GOT3 (cell line): Measurements from ENCODE around the gene OR10A6.

Experiments
- DNase-seq: peaks from one replicate; lab custom pipeline; 2025; ENCODE audit warnings: mixed read lengths; lab: John Stamatoyannopoulos, UW

Gene OR10A6

DNA sequence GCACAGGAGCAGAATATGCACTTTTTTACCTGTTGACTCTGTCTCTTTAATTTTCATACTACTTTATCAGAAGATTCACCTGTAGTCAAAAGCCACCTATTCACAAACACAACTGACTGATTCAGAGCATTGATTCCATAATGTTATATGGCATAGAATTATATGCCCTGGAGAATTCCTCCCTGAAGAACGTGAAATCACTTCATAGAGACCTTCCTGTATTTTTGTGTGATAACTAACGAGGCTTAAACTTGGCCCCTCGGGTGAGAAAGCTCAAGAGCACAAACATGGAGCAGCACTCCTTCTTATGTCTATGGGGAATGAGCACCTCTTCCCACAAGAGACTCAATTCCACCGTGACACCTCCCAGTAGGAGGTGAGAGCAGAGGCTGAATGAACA, at the start of gene OR10A6:
OR10A6 (minus strand) TSS at position 101 of the 400 bp plus-strand sequence. CDS start 2,606 bp downstream, outside the sequence.
- DNase-seq, result no peak

GRCh38 chr11:7977232-7977917, 46.3 kb upstream of the OR10A6 start:
- DNase-seq, result no peak

- DNase-seq, result no peak
These were observed 43.6 kb upstream of the OR10A6 start for GRCh38 chr11:7974668-7975067.

GRCh38 chr11:7973011-7973410, 41.9 kb upstream of the OR10A6 start:
- DNase-seq, result no peak

- DNase-seq, result no peak
These were observed 40.8 kb upstream of the OR10A6 start for GRCh38 chr11:7971846-7972245.

- DNase-seq, result no peak
These were observed 38.9 kb upstream of the OR10A6 start for GRCh38 chr11:7969756-7970646.

DNA sequence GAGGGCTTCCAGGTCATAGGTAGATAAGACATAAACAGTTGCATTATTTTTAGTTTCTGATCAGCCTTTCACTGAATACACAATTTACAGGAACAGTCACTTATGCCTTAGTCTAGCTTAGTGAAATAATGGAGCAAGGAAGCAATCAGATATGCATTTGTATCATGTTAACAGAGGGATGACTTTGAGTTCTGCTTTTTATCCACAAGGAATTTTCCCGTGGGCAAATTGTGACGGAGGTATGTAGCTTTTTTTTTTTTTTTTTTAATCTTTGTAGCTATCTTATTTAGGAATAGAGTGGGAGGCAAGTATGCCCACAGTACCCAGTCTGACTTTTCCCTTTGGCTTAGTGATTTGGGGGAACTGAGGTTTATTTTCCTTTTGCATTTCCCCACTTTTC, 37.6 kb upstream of the OR10A6 start:
- DNase-seq, result no peak

DNA sequence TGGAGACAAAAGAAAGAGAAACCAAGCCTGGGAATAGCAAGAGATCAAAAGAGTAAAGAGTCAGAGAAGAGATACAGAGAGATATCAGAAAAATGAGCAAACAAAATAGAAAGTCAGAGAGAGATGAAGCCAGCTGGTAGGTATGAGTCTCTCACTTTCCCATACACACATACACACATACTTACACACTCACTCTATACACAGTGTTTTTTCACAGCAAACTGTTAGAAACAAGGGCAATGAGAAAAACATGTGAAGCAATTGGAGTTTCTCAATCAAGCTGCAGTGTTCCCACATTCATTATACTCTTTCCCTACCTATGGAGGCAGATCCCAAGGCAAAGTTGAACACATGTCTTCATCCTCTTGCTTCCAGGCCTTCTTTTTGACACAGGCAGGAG, 36.8 kb upstream of the OR10A6 start:
- no peak for DNase-seq

DNA sequence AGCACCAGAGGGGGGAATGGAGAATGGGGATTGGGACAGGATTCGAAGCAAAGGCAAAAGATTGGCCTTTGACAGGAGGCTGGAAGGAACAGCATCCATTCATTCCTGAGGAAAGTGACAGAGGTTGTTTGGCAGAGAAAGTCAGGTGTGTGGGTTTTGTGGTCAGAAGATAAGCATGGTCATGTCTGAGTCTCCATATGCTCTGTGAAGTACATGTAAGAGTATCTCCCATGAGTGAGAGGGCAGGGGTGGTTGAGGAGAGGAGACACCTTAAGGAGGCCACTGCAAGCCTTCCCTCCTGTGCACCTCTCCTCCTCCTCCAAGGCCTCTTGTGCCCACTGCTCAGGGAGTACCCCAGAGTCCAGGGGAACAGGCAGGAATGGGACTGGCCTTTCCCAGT, 36.0 kb upstream of the OR10A6 start:
- DNase-seq, result no peak

GRCh38 chr11:7965386-7965785, 34.3 kb upstream of the OR10A6 start, which contains the start of gene NLRP10:
NLRP10 (minus strand) TSS chr11:7965447; CDS start chr11:7963495, 1,952 bp downstream.
- no peak for DNase-seq

- DNase-seq, result no peak
These were observed 33.8 kb upstream of the OR10A6 start for GRCh38 chr11:7964873-7965272.

DNA sequence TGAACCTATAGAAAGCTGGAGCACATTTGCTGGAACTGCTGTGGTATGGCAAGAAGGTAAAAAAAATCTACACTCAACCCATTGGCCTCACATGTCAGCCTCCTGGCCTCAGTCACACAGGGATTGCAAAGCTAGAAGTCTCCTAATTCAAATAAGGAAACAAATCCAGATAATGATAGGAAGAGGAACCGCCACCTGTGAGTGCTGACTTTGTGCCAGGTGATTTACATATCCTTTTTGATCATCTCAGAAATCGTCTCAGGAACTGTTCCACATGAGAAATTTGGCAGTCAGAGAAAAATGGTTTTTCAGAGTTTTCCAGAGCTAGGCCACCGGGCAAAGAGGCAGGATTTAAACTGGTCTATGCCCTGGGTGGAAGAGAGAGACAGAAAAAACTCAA, 33.2 kb upstream of the OR10A6 start:
- no peak for DNase-seq

DNA sequence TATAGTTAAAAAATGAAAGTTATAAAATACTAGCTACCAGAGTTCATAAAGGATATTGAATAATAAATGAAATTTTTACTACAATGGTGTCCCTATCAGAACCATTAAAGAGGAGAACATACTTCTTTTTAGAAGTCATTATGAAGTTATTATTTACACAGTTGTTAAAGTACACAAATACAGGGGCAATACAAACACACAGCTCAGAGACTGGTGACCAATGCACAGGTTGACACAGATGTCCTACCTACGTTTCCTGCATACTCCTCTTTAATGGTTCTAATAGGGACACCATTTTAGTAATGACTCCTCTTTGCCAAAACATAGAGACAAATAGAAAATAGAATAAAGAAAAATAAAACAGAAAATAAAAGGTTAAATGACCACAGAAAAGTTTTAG, 24.1 kb upstream of the OR10A6 start:
- no peak for DNase-seq

- no peak for DNase-seq
These were observed 18.9 kb upstream of the OR10A6 start for GRCh38 chr11:7949934-7950333.

DNA sequence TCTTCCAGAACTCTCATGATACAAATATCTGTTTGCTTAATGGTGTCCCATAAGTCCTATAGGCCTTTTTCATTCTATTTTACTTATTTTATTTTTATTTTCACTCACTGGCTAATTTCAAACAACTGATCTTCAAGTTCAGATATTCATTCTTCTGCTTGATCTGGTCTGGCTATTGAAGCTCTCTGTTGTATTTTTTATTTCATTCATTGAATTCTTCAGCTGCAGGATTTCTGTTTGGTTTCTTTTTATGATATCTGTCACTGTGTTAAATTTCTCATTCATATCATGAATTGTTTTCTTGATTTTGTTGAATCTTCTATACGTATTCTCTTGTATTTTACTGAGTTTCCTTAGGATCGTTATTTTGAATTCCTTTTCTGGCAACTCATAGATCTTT, 13.1 kb upstream of the OR10A6 start:
- DNase-seq, result no peak

DNA sequence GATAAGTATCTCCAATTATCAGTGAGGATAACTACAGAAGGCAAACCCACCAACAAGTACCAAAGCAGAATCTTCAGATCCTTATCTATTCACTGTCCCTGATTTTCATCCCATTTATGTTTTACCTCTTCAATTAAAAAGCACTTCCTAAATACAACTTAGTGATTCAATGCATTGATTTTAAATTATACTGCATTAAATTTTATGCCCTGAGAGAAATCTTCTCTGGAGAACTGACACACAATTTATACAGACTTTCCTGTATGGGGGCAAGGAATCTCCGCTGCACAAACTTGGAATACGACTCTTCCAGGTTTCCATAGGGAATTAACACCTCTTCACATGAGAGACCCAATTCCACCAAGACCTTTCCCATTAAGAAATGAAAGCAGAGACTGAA, 10.5 kb upstream of the OR10A6 start, which contains the start of gene OR10A3:
OR10A3 (minus strand) TSS at position 101 of the 400 bp plus-strand sequence. CDS start 2,188 bp downstream, outside the sequence.
- DNase-seq, result no peak

GRCh38 chr11:7941146-7941545, 10.1 kb upstream of the OR10A6 start:
- no peak for DNase-seq

DNA sequence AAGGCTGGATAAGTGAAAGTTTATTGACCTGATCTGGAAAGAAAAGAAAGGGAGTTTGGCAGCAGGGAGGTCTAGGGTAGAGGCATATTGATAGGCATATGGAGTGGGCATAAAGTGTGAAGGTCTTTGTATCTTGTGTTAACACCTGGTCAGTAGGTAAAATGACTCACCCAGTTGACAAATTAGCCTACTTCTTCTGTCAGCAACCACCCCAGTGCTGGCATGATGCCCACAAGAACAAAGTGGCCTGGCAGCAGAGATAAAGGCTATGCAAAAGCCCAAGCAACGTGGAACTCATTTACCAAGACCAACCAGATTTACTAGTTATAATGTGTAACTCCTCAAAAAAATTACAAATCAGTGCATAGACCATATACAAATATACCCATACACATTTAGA, 5.5 kb upstream of the OR10A6 start:
- no peak for DNase-seq

DNA sequence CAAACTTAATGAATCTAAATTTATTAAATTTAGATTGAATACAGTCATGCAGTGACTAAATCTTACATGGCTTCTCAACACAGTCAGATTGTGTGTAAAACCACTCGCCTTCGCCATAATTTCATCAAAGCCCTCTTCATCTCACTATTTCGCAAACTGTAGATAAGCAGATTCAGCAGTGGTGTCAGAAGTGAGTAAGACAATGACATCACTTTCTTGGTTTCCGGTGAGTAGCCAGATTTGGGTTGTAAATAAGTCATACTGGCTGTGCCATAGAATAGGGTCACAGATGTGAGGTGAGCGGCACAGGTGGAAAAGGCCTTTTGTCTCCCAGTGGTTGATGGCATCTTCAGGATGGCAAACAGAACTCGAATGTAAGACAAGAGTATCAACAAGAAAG, 3.4 kb downstream of the OR10A6 start:
- DNase-seq, result no peak

- no peak for DNase-seq
These were observed 6.5 kb downstream of the OR10A6 start for GRCh38 chr11:7924536-7924935.

GRCh38 chr11:7918141-7918540, 12.9 kb downstream of the OR10A6 start:
- no peak for DNase-seq

- no peak for DNase-seq
These were observed 20.1 kb downstream of the OR10A6 start for GRCh38 chr11:7911011-7911410.

DNA sequence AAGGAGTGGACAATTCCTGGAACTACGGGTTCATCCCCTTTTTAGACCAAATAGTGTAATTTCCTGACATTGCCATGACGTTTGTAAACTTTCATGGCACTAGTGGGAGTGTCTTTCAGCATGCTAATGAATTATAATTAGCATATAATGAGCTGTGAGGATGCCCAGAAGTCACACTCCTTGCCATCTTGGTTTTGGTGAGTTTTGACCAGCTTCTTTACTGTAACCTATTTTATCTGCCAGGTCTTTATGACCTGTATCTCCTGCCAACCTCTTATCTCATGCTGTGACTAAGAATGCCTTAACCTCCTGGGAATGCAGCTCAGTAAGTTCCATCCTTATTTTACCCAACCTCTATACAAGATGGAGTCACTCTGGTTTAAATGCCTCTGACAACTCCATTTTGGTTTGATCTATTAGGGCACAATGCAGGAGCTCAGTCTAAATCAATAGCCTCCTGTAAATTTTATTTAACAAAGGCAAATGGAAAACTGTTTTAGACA, 20.7 kb downstream of the OR10A6 start:
- DNase-seq, result no peak
